Neutrophil (primary cell): Measurements from ENCODE around the gene TRIOBP.
A peak's percentile ranks its signal among the peaks of the same experiment; 100 is the strongest.

Experiments used
- H3K27ac ChIP-seq: fragments of 200-600 bp; sonication (generic); 2 replicates; pipeline ENCODE4 v1.5.1; 2016; ENCODE audit warnings: mild to moderate bottlenecking, moderate library complexity
- H3K27me3 ChIP-seq: fragments of 200-600 bp; sonication (generic); 2 replicates; pipeline ENCODE4 v1.6.0; 2016; ENCODE audit warnings: mild to moderate bottlenecking
- H3K36me3 ChIP-seq: fragments of 200-600 bp; sonication (generic); 2 replicates; pipeline ENCODE4 v1.5.1; 2017
- H3K4me1 ChIP-seq, 2 experiments: fragments of 200-600 bp in 1 of 2; sonication (generic) in 1 of 2; 1 replicate in 1 of 2; 2 replicates in 1 of 2; pipeline versions ENCODE4 v1.5.1 to v1.6.1; 2013 to 2016; ENCODE audit warnings: low read depth in 1 of 2, low read length in 1 of 2, mild to moderate bottlenecking in 1 of 2, moderate library complexity in 1 of 2; ENCODE audit not compliant: control insufficient read depth in 1 of 2, insufficient read depth in 1 of 2
- H3K4me3 ChIP-seq, 2 experiments: fragments of 200-600 bp in 1 of 2; sonication (generic) in 1 of 2; 1 replicate in 1 of 2; 2 replicates in 1 of 2; pipeline ENCODE4 v1.5.1; 2013 to 2016; ENCODE audit warnings: low read depth in 1 of 2, low read length in 1 of 2, mild to moderate bottlenecking in 1 of 2, moderate library complexity in 1 of 2
- H3K9me3 ChIP-seq: fragments of 200-600 bp; sonication (generic); 2 replicates; pipeline ENCODE4 v1.5.1; 2016
- TF ChIP-seq, protein P1 (sequence below): fragments of 200-600 bp; sonication (generic); IDR thresholded peaks from 2 replicates; pipeline ENCODE4 v1.5.1; 2016; ENCODE audit warnings: antibody characterized with exemption

TRIOBP gene

DNA sequence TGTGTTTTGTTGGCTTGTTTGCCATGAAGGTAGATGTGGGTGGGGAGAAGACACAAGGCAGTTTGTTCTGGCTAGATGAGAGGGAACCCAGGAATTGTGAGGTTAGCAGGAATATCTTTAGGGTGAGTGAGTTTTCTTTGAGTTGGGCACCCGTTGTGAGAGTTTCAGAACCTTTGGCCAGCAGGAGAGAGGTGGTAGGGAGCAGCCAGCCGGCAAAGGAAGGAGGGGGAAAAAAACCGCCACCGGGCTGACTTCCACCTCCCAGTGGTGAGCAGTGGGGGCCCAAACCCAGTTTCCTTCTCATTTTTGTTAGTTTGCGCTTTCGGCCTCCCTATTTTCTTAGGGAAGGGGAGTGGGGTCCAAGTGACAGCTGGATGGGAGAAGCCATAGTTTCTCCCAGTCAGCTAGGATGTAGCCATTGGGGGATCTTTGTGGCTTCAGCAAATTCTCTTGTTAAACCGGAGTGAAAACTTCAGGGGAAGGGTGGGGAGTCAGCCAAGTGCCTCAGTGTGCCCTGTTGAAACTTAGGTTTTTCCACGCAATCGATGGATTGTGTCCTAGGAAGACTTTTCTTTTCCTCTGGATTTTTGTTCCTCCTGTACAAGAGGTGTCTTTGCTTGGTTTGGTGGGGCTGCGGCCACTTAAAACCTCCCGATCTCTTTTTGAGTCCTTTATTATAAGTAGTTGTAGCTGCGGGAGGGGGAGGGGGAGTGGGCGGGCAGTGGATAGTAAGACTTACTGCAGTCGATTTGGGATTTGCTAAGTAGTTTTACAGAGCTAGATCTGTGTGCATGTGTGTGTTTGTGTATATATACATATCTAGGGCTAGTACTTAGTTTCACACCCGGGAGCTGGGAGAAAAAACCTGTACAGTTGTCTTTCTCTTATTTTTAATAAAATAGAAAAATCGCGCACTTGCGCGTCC lies 109.8 kb downstream of the TRIOBP start:
- TF ChIP-seq, protein P1, sequence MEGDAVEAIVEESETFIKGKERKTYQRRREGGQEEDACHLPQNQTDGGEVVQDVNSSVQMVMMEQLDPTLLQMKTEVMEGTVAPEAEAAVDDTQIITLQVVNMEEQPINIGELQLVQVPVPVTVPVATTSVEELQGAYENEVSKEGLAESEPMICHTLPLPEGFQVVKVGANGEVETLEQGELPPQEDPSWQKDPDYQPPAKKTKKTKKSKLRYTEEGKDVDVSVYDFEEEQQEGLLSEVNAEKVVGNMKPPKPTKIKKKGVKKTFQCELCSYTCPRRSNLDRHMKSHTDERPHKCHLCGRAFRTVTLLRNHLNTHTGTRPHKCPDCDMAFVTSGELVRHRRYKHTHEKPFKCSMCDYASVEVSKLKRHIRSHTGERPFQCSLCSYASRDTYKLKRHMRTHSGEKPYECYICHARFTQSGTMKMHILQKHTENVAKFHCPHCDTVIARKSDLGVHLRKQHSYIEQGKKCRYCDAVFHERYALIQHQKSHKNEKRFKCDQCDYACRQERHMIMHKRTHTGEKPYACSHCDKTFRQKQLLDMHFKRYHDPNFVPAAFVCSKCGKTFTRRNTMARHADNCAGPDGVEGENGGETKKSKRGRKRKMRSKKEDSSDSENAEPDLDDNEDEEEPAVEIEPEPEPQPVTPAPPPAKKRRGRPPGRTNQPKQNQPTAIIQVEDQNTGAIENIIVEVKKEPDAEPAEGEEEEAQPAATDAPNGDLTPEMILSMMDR = no peak
- H3K36me3 ChIP-seq = no peaks in the 10 kb centered on the region
- H3K9me3 ChIP-seq = no peaks in the 10 kb centered on the region
- H3K27me3 ChIP-seq = peaks cover 78% of the 10 kb centered on the region
- peaks cover 54 to 63% of the 10 kb centered on the region in 2 experiments for H3K4me1 ChIP-seq
- peak overlapping the region; percentile 59 for H3K27ac ChIP-seq
- peak overlapping the region; percentile 63 to 78 for H3K4me3 ChIP-seq

DNA sequence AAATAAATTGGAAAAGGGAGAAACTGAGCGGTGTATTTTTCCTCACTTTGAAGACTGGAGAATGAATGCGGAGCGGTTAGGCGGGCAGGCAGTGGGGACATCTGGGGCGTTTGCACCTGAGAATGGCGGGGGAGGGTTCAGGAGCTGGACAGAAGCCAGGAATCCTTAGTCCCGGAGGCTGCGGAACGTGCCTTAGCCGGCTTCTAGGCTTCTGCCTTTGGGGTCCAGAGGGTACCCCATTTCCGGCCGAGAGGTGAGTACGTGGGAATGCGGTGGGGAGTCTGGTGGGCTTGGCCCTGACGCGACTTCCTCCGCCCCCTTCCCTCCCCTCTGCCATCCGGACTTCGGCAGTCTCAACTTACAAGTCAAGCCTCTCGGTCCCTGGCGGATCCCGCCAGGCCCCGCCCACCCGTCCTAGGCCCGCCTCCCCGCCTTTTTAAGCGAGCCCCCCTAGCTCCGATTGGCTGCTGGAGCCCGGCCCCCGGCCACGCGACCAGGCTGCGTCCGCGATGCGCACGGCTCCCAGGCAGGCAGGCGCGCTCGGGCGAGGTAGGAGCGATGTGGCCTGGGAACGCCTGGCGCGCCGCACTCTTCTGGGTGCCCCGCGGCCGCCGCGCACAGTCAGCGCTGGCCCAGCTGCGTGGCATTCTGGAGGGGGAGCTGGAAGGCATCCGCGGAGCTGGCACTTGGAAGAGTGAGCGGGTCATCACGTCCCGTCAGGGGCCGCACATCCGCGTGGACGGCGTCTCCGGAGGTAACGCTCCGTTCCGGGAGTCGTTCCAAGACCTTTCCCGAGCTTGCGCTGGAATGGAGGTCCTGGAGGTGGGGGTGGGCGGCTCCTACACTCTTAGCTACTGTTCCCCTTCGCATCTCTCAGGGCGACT lies 110.8 kb downstream of the TRIOBP start, which contains the start of gene GCAT:
Gene GCAT, plus strand, starts transcription at position 525 of the 884 bp plus-strand sequence. Its CDS starts 34 bp downstream, at position 559.
- Histone ChIP-seq H3K27me3 (peaks cover 68% of the 10 kb centered on the region), H3K9me3 (no peaks in the 10 kb centered on the region), H3K27ac (peak within 1 kb of the TSS; percentile 59), H3K36me3 (no peaks in the 10 kb centered on the region), H3K4me1 (peaks cover 45 to 56% of the 10 kb centered on the region in 2 experiments), H3K4me3 (peak within 1 kb of the TSS; percentile 63 to 78)
- TF ChIP-seq, protein P1 = peak; percentile 37

DNA sequence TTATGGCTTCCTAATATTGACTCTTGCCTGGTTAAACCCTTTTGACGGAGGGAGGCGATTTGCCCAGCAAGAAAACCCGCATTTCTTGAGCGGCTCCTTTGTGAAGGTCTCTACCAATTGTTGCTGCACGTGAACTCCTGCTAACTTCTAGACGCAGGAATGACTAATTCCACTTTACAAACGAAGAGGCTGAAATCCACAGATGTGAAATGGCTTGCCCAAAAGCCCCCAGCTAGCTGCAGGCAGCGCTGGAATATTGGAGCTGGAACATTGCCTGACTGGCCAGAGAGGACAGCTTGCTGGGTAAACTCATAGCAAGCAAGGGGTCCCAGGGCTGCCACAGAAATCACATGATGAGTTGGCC lies 111.4 kb downstream of the TRIOBP start:
- Histone ChIP-seq H3K36me3 (no peaks in the 10 kb centered on the region), H3K9me3 (no peaks in the 10 kb centered on the region), H3K4me3 (peak overlapping the region; percentile 63 to 78), H3K27me3 (peaks cover 62% of the 10 kb centered on the region), H3K4me1 (peaks cover 39 to 50% of the 10 kb centered on the region in 2 experiments), H3K27ac (no peak overlapping the region)
- TF ChIP-seq, protein P1 = no peak

DNA sequence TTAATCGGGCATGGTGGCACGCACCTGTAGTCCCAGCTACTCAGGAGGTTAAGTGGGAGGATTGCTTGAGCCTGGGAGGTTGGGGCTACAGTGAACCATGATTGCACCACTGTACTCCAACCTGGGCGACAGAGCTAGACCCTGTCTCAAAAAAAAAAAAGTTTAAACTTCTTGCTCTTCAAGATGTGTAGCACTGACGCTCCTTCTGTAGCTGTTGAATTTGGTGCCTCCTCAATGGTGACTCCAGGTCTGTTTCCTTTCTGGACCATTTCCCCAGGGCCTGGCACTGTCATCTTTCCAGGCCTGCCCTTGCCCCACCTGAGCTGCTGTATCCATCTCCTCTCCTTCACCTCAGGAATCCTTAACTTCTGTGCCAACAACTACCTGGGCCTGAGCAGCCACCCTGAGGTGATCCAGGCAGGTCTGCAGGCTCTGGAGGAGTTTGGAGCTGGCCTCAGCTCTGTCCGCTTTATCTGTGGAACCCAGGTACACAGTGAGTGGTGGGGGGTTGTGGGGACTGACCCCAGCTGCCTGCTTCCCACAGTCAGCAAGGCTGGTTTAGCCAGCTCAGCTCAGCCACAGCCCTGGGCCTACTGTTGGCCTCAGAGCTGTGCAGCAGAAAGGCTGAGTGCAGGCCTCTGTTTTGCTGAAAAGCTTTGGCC lies 113.0 kb downstream of the TRIOBP start:
- H3K27ac ChIP-seq = no peak overlapping the region
- H3K4me3 ChIP-seq = no peak overlapping the region
- no peaks in the 10 kb centered on the region for H3K36me3 ChIP-seq
- H3K27me3 ChIP-seq = peaks cover 46% of the 10 kb centered on the region
- no peaks in the 10 kb centered on the region for H3K9me3 ChIP-seq
- H3K4me1 ChIP-seq = peaks cover 32 to 36% of the 10 kb centered on the region in 2 experiments
- TF ChIP-seq, protein P1 = no peak

DNA sequence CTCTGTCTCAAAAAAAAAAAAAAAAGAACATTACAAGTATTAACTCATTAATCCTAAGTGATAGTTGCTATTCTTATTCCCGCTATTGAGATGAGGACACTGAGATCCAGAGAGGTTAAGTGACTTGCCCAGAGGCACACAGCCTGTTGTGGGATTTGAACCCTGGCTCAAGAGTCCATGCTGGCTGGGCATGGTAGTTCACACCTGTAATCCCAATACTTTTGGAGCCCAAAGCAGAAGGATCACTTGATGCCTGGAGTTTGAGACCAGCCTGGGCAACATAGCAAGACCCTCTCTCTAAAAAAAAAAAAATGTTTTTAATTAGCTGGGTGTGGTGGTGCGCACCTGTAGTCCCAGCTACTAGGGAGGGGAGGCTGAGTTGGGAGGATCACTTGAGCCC lies 115.0 kb downstream of the TRIOBP start:
- H3K27ac ChIP-seq = no peak overlapping the region
- peaks cover 15 to 17% of the 10 kb centered on the region in 2 experiments for H3K4me1 ChIP-seq
- no peaks in the 10 kb centered on the region for H3K36me3 ChIP-seq
- no peak overlapping the region for H3K4me3 ChIP-seq
- H3K9me3 ChIP-seq = no peaks in the 10 kb centered on the region
- TF ChIP-seq, protein P1 = no peak
- peaks cover 26% of the 10 kb centered on the region for H3K27me3 ChIP-seq
